HT-29 (cell line): Measurements from ENCODE around the gene CAMK2B. TPM values are rescaled to one million over a fixed set of nuclear protein-coding genes. Genes with fewer than 3 reads are reported as not detected.

ENCODE experiments used
- DNase-seq: peaks from one replicate; pipeline ENCODE4 v3.0.0-alpha.2; 2015; ENCODE audit warnings: low spot score
- total RNA-seq: library from RNA; depleted of rRNA; stranded (reverse); fragments of >200 nt; shearing (Covaris generic); gene quantifications from 2 replicates; pipeline ENCODE4 v1.2.3, GENCODE V29; 2014

CAMK2B gene
- total RNA-seq, 1 experiment from 2014 or later, result 1.8 TPM

- DNase-seq, result no peak
These were observed 67.0 kb downstream of the CAMK2B start for GRCh38 chr7:44258423-44258760.

DNA sequence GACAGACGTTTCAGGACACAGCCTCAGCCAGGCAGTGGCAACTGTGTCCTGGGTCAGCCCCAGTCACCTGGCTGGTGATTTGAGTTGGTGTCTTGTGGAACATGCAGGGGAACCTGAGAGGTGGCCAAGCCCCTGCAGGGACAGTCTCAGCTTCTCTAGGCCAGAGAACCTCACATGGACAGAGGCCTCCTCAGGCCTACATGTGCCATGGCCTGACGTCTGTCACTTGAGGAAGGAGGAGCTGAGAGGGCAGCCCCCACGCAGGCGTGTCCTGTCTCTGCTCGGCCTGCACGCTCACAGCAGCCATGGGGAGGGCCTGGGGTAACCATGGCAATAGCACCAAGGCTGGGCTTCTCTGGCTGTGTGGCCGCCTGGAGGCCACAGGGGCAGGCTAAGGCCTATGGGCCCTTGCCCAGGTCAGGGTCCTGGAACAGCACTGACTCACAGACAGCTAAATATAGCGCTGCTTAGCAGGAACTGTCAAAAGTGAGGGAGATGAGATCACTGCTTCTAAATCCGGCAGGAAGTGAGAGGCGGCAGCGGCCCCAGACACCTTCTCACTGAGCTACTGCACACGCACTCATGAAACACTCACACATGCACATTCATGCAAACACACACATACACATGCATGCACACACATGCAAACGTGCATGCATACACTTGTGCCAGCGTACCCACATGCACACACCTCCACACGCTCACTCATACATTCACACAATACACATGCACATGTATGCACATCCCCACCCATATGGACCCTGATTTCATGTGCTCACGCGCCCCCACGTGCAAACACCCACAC is 67.6 kb downstream of the CAMK2B start:
- no peak for DNase-seq

DNA sequence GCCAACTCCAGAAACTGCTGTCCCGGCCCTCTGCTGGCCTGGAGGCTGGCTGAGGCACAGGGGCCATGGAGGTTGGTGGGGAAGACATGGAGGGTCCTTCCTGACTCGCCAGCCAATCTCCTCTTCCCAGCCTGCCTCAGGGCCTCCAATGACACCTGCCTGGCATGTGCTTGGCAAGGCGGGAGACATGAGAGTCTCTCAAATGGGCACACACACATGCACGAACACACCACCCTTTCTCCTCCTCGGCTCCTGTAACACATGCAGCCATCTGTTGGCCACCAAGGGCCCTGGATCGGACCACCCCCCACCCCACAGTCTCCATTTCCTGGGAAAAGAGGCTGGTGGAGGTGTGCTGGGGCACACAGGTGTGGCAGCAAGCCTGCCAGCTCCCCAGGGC is 68.2 kb downstream of the CAMK2B start:
- DNase-seq, result no peak

- no peak for DNase-seq
These were observed 68.9 kb downstream of the CAMK2B start for GRCh38 chr7:44256459-44256858.

DNA sequence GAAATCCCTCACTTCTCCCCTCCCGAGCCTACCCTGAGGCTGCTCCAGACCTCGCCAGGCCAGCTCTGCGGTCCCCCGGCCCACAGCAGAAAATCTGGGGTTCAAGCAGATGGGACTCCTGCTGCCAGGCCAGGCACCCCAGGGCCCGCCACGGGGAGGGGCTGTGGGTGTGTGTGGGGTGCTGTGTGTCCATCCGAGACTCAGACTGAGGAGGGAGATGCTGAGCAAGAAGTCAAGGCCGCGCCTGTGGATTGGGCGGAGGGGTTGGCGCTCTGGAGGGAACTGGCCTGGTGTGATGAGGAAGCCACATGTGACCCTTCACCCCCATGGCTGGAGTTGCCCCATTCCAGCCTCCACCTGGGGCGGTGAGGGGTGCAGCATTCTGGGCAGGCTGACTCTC is 73.5 kb downstream of the CAMK2B start:
- no peak for DNase-seq

DNA sequence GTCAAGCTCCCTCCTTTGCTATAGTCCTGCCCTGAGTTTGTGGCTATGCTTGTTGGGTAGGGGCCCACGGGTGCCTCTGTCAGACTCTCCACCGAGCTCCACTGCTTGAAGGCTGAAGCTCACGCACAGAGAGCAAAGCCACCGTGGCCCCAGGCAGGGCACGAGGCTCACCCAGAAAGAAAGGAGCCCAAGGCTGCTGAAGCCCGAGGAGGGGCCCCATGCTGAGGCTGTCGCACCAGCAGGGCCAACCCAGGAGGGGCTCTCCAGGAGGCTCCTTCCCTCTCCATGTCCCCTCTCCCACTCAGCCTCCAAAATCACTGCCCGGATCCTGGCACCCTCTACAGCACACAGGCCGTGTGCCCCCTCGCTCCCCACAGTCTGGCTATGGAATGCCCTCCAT is 74.1 kb downstream of the CAMK2B start:
- no peak for DNase-seq

- DNase-seq, result no peak
These were observed 75.7 kb downstream of the CAMK2B start for GRCh38 chr7:44249639-44250234.

DNA sequence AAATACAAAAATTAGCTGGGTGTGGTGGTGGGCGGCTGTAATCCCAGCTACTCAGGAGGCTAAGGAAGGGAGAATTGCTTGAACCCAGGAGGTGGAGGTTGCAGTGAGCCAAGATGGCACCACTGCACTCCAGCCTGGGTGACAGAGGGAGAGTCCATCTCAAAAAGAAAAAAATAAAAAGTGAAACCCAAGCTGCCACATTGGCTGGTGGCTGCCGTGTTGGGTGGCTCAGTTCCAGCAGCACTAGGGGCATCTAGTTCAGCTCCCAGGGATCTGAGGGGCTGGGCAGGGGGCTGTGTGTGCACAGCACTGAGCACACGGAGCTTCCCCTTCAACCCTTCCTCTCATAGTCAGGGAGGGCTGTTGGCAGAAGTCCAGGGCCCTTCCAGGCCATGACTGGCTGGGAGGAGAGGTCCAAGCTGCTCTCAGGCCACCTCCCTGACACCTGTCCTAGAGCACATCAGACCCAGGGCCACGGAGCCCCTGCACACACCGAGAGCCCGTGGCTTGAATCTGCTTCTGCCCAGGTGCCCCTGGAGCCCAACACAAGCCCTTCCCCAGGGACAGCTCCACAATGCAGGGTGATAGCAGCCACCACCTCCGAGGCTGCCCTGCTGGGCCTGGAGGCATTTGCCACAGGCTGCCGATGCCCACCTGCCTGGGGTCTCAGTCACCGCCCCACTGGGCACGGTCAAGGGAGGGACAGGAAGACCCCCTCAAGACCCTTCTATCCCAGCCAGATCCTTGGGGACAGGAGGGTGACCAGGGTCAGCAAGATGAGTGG is 77.3 kb downstream of the CAMK2B start:
- DNase-seq, result no peak

GRCh38 chr7:44246396-44247113 is 78.8 kb downstream of the CAMK2B start:
- no peak for DNase-seq

- DNase-seq, result peak; percentile 41
These were observed 81.1 kb downstream of the CAMK2B start for GRCh38 chr7:44244282-44244681.

GRCh38 chr7:44242091-44242490 is 83.3 kb downstream of the CAMK2B start:
- no peak for DNase-seq

- peak; percentile 88 for DNase-seq
These were observed 84.3 kb downstream of the CAMK2B start for GRCh38 chr7:44240983-44241510.

DNA sequence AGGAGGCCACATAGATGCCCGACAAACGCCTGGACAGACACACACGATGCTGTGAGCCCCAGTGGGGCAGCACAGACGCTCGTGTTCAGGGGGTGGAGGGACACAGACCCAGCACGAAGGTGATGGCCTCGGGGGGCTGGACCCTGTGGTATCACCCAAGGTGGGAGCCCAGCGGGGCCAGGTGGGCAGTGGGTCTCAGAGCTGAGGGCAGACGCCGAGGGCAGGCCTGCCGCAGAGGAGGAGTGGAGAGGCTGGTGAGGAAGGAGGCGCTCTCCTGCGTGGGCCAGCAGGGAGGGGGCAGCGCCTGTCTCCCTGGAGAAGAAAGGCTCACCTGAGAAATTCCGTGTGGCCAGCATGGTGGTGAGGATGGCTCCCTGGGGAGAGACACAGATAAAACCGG is 85.0 kb downstream of the CAMK2B start:
- DNase-seq, result no peak

DNA sequence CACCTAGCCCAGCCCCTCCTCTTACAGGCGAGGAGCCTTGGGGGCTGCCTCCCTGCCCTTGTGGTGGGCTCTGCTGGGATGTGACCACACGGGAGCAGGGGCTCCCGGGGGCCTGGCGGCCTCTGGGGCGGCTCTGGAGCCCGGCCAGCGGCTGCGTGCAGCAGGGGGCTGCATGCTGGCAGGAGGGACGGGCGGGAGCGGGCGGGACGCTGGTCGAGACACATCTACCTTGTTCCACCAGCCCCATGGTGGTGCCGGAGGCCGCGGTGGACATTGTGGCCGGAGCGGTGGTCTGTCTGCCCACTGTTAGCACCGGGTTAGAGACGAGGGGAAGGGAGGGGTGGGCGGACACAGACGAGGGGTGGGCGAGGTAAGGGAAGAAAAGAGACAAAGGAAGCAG is 86.0 kb downstream of the CAMK2B start:
- no peak for DNase-seq

- no peak for DNase-seq
These were observed 87.2 kb downstream of the CAMK2B start for GRCh38 chr7:44238116-44238695.

GRCh38 chr7:44237696-44238095 is 87.7 kb downstream of the CAMK2B start:
- DNase-seq, result no peak

GRCh38 chr7:44236333-44236728 is 89.1 kb downstream of the CAMK2B start:
- no peak for DNase-seq

DNA sequence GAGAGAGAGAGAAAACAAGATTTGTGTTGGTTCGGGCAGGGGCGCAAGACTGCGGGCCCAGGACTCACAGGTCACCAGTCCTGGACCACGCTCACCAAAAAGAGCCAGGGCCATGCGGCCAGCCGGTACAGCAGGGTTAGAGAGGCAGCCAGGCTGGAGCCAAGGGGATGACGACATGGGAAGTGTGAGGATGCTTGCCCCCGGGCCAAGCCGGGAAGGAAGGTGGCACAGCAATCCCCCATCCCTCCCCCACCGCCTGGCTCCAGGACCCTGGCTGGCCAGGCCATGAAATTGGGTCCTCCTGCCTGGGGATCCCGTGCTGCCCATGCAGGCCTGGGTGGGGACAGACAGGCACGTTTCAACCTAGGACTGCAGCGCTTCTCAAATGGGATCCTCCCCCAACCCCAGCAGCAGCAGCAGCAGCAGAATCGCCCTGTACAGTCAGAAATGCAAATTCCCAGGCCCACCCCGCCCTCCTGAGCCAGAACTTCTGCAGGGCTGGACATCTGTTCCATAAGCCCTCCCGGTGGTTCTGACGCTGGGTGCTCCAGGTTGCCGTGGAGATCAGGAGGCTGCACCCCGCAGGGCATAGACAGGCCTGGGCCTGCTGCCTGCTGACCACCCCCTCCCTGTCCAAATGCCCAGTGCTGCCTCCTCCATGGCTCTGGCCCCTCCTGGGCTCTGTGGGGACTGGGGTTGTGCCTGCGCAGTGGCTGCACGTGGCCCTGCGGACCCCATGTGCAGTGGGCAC is 89.6 kb downstream of the CAMK2B start:
- DNase-seq, result no peak

DNA sequence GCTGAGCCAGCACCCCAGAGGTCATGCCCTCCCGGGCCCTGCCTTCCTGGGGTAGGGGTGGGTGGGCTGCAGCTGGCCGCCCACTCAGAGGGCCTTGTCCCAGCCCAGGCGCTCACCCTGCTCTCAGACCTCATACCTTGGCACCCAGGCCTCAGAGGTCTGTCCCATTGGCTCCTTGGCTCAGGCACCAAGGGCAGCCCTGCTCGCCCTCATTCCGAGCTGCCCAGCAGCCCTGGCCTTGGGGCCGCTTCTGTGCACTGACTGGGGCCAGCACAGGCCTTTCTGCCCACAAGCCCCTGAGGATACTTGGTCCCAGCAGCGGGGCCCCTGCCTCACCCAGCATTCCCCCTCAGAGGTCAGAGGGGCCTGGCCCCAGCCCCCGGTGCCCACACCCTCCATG is 90.3 kb downstream of the CAMK2B start:
- no peak for DNase-seq

DNA sequence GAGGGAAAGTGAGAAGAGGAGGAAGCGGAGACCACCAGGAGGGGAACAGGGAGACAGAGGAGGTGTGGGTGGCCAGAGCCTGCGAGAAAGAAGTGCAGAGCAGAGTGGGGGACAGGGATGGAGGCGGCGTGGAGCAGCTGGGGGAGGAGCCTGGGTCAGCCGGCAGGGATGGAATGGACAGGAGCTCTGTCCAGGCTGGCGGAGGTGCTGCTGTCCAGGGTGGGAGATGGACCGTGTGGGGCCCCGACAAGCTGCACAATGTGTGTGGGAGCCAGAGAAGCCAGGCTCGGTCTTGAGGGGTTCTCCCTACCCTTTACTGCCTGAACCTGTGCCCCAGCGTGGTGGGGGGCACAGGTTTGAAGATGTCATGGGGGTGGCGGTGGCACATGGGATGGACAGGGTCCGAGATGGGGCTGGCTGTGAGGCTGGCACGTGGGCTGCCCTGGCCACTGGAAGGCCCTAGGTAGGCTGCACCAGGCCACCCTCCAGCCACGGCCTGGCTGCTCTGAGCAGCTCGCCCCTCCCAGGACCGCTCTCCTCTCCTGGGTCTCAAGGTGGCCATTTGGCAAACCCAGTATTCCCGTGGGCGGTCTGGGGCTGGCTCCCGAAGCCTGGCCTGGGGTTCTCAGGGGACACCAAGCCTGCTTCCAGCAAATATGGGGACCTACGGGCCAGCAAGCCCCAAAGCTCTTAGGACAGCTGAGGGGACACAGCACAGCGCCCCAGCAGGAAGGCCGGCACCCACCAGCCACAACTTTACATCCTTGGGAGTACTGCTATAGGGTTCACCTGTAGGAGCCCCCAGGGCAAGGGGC is 92.3 kb downstream of the CAMK2B start:
- no peak for DNase-seq
